ELF-1 (cell line): ENCODE measurements around the gene DNAH6.

Source experiments
- DNase-seq: peaks from one replicate; pipeline ENCODE4 v3.0.0-alpha.2; 2016; ENCODE audit warnings: low read depth, low spot score

Gene DNAH6

DNA sequence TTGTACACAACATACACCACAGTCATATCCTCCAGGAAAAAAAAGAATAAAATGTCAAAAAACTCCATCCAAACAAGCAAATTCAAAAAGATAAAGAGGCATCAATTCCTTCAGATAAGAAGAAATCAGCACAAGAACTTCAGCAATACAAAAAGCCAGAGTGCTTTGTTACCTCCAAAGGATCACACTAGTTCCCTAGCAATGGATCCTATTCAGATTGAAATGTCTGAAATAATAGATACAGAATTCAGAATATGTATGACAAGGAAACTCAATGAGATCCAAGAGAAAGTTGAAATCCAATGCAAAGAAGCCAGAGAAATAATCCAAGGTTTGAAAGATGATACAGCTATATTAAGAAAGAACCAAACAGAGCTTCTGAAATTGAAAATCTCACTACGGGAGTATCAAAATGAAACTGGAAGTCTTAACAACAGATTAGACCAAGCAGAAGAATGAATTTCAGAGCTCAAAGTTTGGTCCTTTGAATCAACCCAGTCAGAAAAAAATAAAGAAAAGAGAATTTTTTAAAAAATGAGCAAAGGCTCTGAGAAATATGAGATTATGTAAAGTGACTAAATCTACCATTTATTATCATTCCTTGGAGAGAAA is 284.0 kb downstream of the DNAH6 start:
- DNase-seq = no peak

- DNase-seq = no peak
These were observed 285.5 kb downstream of the DNAH6 start for GRCh38 chr2:84801811-84802210.

DNA sequence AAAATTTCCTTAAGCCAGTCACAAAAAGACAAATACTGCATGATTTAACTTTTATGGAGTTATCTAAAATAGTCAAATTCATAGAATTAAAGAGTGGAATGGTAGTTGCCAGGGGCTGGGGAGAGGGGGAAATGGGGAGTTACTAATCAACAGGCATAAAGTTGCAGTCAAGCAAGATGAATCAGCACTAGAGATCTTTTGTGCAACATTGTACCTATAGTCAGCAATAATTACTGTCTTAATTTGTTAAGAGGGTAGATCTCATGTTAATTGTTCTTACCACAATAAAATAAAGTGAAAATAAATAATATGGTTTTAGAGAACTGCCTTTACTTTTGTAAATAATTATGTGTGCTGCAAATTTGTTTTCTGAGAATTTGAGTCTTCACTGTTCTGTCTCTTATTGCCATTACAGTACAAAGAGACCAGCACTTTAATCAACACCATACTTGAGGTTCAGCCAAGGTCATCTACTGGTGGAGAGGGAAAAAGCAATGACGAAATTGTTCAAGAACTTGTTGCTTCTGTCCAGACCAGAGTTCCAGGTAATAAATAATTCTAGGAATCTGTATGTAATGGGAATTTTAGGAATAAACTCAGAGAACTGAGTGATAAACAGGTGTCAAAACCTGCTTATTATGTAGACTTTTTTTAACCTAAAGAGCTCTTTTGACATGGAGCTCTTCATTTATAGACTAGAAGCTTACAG is 289.1 kb downstream of the DNAH6 start:
- no peak for DNase-seq

- DNase-seq = no peak
These were observed 290.8 kb downstream of the DNAH6 start for GRCh38 chr2:84807063-84807485.

- no peak for DNase-seq
These were observed 292.0 kb downstream of the DNAH6 start for GRCh38 chr2:84808279-84808678.

GRCh38 chr2:84811839-84812431 is 295.6 kb downstream of the DNAH6 start:
- DNase-seq = no peak

- no peak for DNase-seq
These were observed 298.8 kb downstream of the DNAH6 start for GRCh38 chr2:84815146-84815545.

GRCh38 chr2:84816426-84817026 is 300.2 kb downstream of the DNAH6 start:
- no peak for DNase-seq

GRCh38 chr2:84817239-84817655 is 300.9 kb downstream of the DNAH6 start:
- no peak for DNase-seq

DNA sequence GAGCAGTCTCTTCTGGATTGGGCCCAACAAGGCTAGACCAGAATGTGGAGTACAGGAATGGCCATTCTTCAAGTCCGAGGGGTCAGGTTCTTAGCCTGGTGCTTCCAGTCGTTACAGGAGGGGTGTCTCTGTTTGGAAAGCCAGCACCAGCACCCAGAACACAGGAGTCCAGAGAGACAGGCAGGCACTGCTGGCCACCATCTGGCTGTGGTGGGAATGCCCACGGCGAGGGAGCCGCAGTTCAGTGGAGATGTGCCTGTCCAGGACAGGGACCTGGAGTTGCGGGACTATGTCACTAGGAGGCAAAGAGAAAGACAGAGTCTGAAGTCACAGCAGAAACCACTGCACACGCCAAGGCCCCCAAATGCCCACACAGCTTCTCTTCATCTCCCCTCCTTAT is 305.5 kb downstream of the DNAH6 start:
- DNase-seq = no peak

GRCh38 chr2:84823229-84823628 is 306.9 kb downstream of the DNAH6 start:
- no peak for DNase-seq

GRCh38 chr2:84823788-84824187 is 307.5 kb downstream of the DNAH6 start:
- no peak for DNase-seq

- no peak for DNase-seq
These were observed 311.8 kb downstream of the DNAH6 start for GRCh38 chr2:84827978-84828575.

GRCh38 chr2:84829693-84830092 is 313.4 kb downstream of the DNAH6 start:
- DNase-seq = no peak

GRCh38 chr2:84830095-84830494 is 313.8 kb downstream of the DNAH6 start:
- DNase-seq = peak; percentile 52

- no peak for DNase-seq
These were observed 314.6 kb downstream of the DNAH6 start for GRCh38 chr2:84830758-84831500.

GRCh38 chr2:84832772-84833461 is 316.6 kb downstream of the DNAH6 start:
- peak; percentile 50 for DNase-seq

DNA sequence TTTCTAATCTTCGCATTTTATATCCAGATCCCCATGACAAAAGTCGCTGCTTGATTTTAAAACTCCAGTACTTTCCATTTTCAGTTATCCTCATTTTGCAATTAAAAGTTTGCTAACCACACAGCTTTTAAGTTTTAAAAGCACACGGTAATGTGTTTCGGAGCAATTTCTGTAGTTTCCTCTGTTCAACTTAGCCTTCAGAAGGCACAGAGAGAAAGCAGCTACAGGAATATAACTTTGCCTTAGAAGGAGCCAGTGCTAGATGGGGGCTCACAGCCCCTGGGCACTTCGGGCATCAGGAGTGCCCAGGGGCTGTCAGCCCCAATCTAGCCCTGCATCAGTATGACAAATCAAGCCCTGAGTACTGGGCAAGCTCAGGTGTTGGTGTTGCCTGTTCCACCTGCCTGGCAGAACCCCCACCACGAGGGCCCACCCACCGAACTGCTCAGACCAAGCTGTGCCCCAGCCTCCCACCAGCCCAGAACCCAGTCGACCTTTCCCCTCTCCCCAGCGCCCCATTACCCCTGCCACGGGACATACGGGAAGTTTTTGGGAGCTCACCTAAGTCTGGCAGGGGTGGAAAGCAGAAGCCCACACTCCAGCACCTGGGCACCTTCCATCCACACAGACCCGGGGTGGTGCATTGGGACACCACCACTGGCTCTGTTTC is 317.3 kb downstream of the DNAH6 start:
- no peak for DNase-seq

GRCh38 chr2:84836215-84836614 is 319.9 kb downstream of the DNAH6 start:
- no peak for DNase-seq

DNA sequence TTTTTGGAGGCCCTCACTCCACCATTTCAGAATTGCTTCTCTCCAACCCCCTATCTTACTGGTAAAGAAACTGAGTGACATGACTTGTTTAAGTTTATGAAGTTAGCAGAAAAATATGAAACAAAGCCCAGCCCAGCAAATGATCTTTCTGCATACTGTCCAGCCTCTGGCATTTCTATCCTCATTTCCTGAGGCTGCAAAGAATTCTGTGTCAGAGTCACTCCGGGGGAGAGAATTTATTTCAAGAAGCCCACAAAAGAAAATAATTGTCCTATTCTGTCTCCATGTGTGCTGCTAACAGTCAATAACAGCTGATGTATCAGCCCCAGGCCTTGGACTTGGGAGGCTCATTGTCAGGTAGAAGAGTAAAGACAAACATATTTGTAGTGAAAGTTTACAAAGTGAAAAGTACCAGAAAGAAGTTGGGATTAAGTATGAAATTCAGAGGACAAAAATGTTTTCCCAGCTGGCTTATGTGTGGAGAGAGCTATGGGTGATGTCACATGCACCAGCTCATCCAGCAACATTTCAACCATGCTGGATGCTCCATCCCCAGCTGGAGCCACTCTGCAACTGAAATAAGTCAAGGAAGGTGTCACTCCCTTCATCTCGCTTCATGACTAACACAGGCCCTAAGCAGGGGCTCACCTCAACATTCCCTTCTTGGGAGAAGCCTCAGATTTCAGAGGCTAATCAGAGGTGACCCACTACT is 322.3 kb downstream of the DNAH6 start:
- DNase-seq = no peak
